Measurements from ENCODE around the gene SERPINA12.

SERPINA12 gene

DNA sequence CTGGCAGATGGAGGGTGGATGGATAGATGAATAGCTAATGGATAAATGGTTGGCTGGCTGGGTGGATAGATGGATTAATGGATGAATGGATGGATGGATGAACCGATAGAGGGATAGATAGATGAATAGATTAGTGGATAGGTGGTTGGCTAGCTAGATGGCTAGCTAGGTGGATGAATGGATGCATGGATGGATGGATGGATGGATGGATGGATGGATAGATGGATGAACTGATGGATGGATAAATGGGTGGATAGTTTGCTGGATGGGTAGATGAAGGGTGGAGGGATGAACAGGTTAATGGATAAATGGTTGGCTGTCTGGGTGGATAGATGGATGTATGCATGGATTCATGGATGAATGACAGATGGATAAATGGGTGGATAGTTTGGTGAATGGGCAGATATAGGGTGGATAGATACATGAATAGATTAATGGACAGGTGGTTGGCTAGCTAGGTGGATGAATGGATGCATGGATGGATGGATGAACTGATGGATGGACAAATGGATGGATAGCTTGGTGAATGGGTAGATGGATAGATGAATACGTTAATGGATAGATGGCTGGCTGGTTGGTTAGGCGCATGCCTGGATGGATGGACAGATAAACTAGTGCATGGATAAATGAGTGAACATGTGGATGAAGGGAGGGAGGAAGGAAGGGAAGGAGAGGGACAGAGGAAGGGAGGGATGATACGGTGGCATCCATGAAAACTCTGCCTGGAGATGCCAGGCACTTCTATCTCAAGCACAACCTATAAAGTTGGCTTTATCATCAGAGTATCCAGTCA, 41.3 kb downstream of the SERPINA12 start:
- DNase-seq (ENCODE audit: low read depth in 2 of 2, low spot score in 1 of 2), result no peak

DNA sequence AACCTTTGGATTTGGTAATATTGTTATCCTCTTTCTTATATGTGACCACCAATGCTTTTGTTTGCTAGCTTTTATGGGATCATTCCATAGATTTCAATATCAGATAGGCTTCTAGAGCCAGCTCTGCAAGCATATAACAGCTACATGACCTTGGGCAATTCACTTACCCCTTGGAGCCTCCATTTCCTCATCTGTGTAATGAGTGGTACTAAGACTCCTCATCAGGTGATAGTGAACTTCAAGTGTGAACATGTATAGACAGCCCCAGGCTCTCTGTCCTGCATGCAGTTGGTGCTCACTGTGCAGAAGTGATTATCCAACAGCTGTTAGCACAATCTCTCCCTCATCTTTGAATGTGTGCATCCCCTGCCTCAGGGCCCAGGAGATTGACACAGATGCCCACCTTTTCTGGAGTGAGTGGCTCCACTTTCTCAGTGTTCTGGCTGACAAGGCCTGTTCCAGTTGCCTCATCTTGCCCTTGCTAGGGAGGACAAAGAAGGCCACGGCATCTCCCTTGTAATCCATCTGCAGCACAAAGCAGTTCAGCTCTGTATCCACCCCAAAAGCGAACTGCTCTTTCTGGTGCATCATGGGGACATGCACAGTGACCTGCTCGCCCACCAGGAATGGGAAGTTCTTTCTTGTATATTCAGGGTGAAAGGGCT, 42.4 kb downstream of the SERPINA12 start:
- no peak for DNase-seq (ENCODE audit: low read depth in 2 of 2, low spot score in 1 of 2)

DNA sequence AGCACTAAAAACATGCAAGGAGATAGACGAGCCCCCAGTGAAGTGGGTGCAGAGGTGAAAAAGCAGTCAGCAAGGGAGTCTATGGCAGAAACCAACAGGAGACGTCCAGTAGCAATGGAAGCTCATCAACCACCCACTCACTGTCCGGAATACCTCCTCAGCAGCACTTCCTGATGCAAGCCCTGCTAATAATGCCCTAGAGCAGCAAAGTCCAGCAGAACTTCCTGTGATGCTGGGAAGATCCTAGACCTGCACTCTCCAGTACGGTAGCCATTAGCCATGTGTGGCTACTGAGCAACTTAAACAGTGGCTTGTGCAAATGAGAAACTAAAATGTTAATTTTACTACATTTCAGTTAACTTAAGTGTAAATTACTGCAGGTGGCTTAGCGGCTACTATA, 44.2 kb downstream of the SERPINA12 start:
- no peak for DNase-seq (ENCODE audit: low read depth in 2 of 2, low spot score in 1 of 2)

DNA sequence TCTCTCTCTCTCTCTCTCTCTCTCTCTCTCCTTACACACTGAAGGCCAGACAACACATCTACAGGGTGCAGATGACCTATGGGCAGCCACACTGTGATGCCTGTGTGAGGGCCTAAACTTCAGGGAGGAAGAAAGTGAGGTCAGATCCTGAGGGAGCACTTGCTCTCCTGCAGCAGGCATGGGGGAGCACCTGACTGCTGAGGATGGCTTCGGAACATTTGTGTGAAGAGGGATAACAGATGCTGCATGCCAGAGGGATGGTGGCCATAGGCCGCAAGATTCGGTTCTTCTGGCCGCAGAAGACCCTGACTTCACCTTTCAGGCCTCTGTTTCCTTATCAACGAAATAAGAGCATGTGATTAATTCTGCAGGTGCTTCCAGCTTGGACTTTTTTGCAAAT, 45.0 kb downstream of the SERPINA12 start:
- DNase-seq (ENCODE audit: low read depth in 2 of 2, low spot score in 1 of 2), result no peak

DNA sequence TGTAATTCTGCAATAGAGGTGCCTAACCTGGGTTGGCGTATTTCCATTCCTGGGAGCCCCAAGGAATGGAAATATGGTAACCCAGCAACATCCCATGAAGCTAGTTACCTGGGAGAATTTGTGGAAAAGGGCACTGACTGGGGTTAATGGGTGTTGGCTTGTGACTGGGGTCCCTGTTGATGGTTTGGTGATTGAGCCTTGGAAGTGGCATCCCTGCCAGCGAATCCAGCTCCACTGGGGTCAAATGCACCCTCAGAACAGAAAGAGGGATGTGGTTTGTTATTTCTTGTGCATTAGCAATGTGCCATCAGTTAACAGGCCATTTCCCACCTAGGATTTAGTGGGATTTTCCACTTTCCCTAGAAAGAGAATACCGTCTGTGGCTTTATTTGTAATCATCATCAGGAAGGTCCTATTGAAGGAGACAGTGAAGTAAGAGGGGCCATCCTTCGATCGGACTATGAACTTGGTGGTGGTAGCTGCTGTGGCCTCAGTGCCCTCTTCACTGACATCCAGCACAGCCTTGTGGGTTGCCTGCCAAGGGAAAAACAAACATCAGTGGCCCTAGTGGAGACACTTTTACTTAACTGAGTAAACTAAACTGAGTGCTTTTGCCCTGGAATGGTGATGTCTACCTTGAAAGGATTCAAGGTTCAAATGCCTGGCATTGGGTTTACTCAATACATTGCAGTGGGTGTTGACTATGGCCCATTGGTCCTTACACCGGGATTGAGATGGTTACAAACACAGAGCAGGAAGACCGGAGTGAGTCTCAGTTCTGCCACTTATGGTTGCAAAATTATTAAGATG, 46.3 kb downstream of the SERPINA12 start:
- DNase-seq (ENCODE audit: low read depth in 2 of 2, low spot score in 1 of 2), result no peak

DNA sequence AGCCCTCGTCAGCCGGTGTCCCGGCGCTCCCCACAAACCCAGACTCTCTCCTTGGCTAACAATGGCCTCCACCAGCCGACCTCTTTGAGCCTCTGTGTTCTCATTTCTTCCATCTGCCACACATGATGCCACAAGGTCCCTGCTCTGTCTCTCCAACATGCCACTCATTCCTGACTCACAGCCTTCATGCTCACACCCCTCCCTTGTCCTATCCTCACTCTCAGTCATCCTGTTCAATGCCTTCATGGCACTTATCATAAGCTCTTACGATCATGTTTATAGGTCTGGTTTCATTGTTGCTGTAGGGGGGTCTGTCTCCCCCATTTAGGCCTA, 47.1 kb downstream of the SERPINA12 start:
- DNase-seq (ENCODE audit: low read depth in 2 of 2, low spot score in 1 of 2), result no peak

DNA sequence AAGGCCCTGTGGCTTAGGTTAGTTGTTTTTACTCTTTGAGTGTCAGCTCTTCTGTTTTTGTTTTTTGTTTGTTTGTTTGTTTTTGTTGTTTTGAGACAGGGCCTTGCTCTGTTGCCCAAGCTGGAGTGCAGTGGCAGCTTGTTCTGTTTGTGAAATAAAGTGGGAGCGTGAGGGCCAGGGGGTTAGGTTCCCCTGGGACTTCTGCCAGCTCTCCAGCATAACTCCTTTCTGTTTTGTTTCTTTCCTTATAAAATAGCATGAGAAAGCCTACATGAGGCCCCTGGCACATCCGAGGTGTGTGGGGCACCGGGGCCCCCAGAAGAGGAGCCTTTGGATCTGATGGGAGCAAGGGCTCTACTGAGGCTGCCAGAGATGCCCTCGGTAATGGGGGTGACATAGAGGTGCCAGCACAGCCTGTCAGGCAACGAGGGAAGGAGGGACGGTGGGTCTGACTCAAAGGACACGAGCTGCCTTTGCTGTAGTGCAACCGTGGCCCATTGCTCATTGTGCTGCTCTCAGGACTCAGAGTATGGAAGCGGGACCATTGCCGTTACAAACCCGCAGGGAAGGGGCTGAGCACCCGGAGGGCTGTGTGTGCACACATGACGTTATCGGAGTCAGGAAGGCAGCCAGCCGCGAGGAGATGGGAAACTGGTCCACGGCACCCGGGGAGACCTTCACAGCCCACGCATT, 47.6 kb downstream of the SERPINA12 start:
- no peak for DNase-seq (ENCODE audit: low read depth in 2 of 2, low spot score in 1 of 2)

DNA sequence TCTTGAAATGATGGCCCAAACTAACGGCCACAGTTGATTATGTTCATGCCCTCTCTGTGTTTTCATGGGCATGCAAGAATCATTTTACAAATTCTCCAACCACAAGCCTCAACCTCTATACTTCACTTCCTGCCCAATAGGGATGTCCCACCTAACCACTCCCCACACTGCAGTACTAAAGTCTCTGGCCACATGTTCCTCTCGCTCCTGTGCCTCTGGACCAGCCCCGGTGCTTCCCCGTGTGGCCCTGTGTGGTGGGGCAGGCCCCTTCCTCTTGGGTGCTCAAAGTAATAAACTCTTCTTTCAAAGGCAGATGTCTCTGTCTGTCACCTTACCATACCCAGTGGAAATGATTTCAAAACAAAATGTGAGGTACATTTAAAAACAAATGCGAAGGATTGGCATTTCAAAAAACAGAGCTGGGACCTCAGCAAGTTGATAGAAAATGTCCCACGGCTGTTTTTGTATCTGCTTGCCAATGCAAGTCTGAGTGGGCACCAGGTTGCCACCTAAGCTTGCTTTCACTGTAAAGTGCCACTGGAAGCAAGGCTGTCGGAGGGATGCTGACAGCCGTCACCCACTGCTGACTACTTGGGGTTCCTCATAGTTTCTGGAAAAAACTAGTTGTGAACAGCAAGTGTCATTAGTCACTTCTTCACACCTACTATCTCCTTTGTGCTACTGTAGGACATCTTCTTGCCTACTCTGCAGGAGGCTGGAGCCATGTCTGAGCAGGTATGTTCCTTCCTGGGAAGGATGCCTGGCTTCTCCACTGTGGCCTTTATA, 48.4 kb downstream of the SERPINA12 start:
- no peak for DNase-seq (ENCODE audit: low read depth in 2 of 2, low spot score in 1 of 2)

DNA sequence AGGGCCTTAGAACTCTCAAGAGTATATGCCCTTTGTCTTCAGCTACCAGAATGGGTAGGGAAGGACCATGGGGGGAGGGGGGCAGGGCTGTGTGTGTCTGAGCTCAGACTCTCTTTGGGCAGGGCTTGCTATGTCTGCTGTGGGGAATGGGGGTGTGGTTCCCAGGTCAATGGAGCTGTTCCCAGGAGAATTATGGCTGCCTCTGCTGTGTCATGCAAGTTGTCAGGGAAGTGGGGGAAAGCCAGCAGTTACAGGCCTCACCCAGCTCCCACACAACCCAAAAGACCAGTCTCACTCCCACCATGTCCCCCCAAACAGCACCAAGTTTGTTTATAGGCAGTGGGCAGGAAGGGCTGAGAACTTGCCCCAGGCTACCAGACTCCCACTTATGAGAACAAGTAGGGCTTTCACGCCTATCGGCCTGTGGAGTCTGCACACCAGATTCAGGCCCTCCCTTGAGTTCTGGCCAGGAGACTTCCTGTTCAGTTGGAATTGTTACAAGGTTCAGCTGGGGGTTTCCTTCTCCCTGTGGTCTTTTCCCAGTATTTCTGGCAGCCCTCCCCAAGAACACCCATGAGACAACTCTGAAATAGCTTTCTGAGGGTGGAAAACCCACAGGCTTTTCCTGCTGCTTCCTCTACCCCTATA, 50.6 kb downstream of the SERPINA12 start:
- DNase-seq (ENCODE audit: low read depth in 2 of 2, low spot score in 1 of 2), result no peak

DNA sequence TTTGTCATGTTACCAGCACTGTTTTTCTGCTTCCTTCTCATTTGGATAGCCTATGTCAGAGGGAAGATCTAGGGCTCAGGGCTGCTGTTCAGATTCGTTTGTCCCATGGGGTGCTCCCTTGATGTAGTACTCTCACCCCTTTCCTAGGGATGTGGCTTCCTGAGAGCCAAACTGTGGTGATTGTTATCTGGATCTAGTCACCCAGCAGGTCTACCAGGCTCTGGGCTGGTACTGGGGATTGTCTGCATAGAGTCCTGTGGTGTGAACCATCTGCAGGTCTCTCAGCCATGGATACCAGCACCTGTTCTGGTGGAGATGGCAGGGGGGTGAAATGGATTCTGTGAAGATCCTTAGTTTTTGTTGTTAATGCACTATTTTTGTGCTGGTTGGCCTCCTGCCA, 51.2 kb downstream of the SERPINA12 start:
- DNase-seq (ENCODE audit: low read depth in 2 of 2, low spot score in 1 of 2), result no peak

DNA sequence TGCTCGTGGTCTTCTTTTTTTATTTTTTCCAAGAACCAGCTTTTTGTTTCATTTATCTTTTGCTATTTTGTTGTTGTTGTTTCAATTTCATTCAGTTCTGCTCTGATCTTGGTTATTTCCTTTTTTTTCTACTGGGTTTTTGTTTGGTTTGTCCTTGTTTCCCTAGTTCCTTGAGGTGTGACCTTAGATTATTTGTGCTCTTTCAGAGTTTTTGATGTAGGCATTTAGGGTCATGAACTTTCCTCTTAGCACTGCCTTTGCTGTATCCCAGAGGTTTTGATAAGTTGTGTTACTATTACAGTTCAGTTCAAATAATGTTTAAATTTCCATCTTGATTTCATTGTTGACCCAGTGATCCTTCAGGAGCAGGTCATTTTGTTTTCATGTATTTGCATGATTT, 53.3 kb downstream of the SERPINA12 start:
- DNase-seq (ENCODE audit: low read depth in 2 of 2, low spot score in 1 of 2), result no peak

DNA sequence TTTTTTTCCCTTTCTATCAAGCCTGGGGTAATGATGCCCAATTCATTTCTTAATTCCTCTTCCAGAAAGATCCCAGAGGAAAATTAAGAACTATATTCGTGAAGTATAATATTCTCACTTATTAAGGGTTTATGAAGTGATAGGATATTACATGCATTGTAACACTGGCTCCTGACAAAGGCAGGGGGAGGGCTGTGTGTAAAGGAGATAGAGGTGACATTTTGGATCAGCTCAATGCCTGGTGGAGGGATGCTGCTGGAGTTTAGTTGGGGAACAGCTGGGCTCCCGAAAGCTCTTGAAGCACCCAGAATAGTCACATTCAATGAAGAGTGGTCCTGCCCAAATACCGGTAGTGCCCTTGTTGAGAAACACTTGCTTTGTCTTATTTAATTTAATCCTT, 57.4 kb downstream of the SERPINA12 start:
- DNase-seq (ENCODE audit: low read depth in 2 of 2, low spot score in 1 of 2), result no peak

DNA sequence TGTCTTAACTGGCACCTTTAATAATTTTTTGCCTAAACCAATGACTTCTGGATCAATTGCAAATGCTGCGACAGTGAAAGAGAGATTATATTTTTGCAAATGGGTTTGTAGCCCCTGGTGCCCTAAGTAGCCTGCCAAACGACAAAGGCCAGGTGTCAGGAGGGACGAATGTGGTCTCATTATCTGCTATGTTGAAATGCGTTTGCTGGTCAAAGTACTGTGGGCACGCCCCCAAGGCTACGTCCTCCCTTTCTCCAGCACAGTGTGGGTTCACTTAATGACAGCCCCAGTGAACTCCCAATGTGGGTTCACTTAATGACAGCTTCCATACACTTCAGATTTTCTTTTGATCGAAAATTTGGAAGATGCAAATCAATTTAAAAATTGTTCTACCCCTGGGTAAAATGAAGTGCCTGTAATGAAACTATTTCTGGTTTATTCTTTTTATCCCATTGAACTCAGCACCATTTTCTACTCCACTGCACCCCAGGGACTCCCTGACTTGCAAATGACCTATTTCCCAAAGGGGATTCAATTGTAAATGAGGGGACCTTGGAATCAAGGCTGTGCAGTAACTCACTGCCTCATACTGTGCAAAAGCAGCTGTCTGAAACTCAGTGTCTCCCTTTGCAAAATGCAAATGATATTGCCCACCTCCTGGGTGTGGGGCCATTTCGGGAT, 58.0 kb downstream of the SERPINA12 start:
- DNase-seq (ENCODE audit: low read depth in 2 of 2, low spot score in 1 of 2), result no peak

DNA sequence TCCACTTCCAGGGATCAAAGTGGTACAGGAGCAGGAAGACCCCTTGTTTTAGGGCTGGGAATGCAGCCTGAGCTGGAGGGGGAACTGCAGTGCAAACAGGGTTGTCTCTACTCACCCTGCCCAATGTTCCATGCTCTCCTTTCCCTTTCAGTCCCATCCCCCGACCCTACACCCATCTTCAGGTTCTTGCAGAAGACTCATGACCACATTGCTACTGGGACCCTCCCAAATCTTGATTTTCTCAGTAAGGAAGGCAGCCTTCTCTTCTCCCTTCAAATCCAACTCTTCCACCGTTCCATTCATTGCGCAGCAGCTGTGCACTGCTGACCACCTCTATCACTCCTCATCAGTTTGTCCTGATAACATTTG, 58.6 kb downstream of the SERPINA12 start:
- DNase-seq (ENCODE audit: low read depth in 2 of 2, low spot score in 1 of 2), result no peak

DNA sequence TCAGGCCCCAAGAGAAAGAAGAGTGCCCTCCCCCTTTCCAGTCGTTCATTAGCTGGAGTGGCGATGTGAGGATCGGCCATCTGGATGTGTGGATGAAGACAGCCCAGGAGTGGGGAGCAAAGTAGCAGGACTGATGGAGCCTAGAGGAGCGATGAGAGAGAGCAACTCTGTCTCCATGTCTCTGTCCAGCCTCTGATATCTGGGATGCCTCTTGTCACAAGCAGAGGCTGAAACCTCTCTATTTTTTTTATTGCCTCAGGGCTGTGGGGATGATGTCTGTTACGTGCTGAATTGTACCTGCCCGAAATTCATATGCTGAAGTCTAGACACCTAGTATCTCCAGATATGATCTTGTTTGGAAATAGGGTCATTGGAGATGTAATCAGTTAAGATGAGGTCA, 59.3 kb downstream of the SERPINA12 start:
- no peak for DNase-seq (ENCODE audit: low read depth in 2 of 2, low spot score in 1 of 2)

DNA sequence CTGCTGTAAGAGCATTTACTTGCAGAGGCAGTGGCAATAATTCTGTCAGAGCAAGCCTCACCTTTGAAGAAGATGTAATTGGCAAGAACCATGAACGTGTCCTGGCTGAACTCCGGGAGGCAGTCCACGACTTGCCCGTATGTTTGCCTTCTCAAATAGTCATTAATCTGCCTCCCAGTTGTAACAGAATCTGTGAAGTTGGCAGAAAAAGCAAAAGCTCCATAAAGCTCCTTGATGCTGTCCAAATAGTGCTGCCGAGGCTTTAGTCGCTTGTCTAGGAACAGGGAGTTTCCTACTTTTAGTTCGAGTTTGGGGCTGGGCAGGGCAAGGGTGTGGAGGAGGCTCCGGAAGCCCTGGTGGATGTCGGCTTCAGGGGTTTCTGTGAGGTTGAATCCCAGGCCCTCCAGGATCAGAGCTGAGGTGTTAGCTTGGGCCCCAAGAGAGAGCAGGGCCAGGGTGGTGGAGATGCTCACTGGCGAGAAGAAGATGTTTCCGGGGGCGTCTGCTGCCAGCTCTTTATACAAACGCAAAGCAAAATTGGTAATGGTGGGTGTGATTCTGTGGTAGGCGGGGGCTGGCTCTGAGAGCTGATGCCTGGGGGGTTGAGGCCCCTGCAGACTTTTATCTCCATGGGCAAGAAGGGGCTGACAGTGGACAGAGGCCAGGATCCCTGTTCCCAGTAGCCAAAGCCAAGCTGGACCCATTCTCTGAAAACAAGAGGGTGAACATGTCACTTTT, 61.0 kb downstream of the SERPINA12 start:
- DNase-seq (ENCODE audit: low read depth in 2 of 2, low spot score in 1 of 2), result no peak

DNA sequence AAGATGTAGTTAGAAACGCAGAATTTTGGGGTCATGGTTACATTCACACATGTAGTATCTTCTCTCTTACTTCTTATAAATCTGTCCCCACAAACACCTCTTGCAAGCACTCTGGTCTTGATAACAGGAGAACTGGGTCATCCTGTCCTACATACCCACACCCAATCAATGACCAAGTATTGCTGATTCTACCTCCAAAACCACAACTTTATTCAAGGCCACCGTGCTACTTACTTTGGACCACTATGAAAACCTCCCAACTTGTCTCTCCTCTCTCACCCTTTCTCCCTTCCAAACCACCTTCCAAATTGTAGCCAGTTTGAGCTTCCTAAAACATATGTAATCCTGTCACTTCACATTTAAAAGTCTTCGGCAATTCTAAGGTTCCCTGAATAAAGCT, 62.1 kb downstream of the SERPINA12 start:
- no peak for DNase-seq (ENCODE audit: low read depth in 2 of 2, low spot score in 1 of 2)

DNA sequence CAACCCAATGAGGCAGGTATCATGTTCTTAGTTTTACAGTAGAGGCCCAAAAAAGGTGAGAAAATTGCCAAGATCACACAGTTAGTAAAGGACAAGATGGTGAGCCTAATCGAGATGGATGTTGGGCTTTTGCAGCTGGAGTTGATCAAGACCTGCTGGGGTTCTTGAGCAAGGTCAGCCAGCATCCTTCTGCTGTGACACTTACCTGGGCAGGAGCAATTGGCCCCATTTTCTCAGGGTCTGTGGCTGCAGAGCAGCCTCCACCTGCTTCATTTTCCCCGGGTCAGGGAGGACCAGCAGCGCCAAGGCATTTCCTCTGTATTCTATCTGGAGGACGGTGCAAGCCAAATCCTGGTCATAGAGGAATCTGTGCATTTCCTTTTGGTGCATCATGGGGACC, 63.1 kb downstream of the SERPINA12 start:
- no peak for DNase-seq (ENCODE audit: low read depth in 2 of 2, low spot score in 1 of 2)

DNA sequence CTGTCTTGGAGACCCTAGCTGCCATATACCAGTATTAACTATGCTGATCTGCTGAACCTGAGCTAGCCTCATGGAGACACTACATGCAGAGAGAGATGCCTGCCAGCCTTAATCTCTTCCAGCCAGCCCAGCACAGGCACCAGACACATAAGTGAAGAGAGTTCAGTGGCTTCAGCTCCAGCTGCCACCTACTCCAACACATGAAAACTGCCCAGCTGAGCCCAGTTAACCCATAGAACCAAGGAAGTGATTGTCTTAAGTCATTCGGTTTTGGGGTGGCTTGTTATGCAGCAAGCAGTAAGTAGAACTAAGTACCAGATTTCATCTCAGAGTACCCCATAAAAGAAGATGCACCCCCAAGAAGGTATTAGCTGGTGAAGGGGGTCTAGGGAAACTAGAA, 64.3 kb downstream of the SERPINA12 start:
- DNase-seq (ENCODE audit: low read depth in 2 of 2, low spot score in 1 of 2), result no peak

Measured in stimulated activated CD8-positive, alpha-beta memory T cell treated with anti-CD3 and anti-CD28 coated beads, Interleukin-4, amount 100 ng/mL, for 4 hours (primary cell).